Measurements from ENCODE around the gene TFCP2L1. TPM values are rescaled to one million over a fixed set of nuclear protein-coding genes. Genes with fewer than 3 reads are reported as not detected.
"Not testable (repeated sequence)": the region's sequence is repeated elsewhere in the genome, so short reads cannot be mapped to it uniquely, and the experiment has no call there.

Gene TFCP2L1
- polyA plus RNA-seq, 1 experiment, result 0.01 TPM

- Histone ChIP-seq H3K36me3 (ENCODE audit: control insufficient read depth, insufficient read depth, low read length) (no peaks in the 10 kb centered on the region), H3K27me3 (ENCODE audit: control insufficient read depth, insufficient read depth, low read length) (peaks cover 2% of the 10 kb centered on the region; the same call in 1 of the 2 replicates), H3K4me3 (ENCODE audit: low read depth, low read length) (no peak overlapping the region)
- CTCF ChIA-PET, result no interaction called here
- POLR2A ChIA-PET, result interaction anchor here (0.6 kb wide), 1 partner anchor 16 kb away, joined by 3 read pairs; no protein-coding TSS in a partner anchor
- no peak for TF ChIP-seq CTCF (IDR thresholded peaks at IDR 0.05; ENCODE audit: insufficient read depth, low read depth, low read length)
- no peak for DNase-seq (ENCODE audit: low read depth)
Observed at GRCh38 chr2:121303531-121304263, 18.7 kb upstream of the TFCP2L1 start.

GRCh38 chr2:121301190-121301589, 16.2 kb upstream of the TFCP2L1 start:
- POLR2A ChIA-PET; DNase-seq (ENCODE audit: low read depth); H3K36me3 ChIP-seq (ENCODE audit: control insufficient read depth, insufficient read depth, low read length); H3K27me3 ChIP-seq (ENCODE audit: control insufficient read depth, insufficient read depth, low read length); H3K4me3 ChIP-seq (ENCODE audit: low read depth, low read length): not testable (repeated sequence)
- CTCF ChIA-PET, result interaction anchor here (0.6 to 1.0 kb wide), 3 partner anchors 12 to 34 kb away, joined by 3 to 4 read pairs (median 4); no protein-coding TSS in a partner anchor

- DNase-seq (ENCODE audit: low read depth), result no peak
- ChIA-PET POLR2A (no interaction called here), CTCF (interaction anchor here (0.7 to 1.5 kb wide), 3 partner anchors 8 to 27 kb away, joined by 4 read pairs; no protein-coding TSS in a partner anchor)
- no peak overlapping the region for H3K4me3 ChIP-seq (ENCODE audit: low read depth, low read length)
- no peaks in the 10 kb centered on the region for H3K36me3 ChIP-seq (ENCODE audit: control insufficient read depth, insufficient read depth, low read length)
- TF ChIP-seq CTCF (IDR thresholded peaks at IDR 0.05; ENCODE audit: insufficient read depth, low read depth, low read length), result no peak
- peaks cover 1% of the 10 kb centered on the region for H3K27me3 ChIP-seq (ENCODE audit: control insufficient read depth, insufficient read depth, low read length)
Observed at GRCh38 chr2:121298476-121298875, 13.5 kb upstream of the TFCP2L1 start.

- CTCF ChIA-PET, result interaction anchor here (0.7 to 1.5 kb wide), 6 partner anchors 8 to 38 kb away, joined by 3 to 4 read pairs (median 4); no protein-coding TSS in a partner anchor
- POLR2A ChIA-PET; DNase-seq (ENCODE audit: low read depth); H3K27me3 ChIP-seq (ENCODE audit: control insufficient read depth, insufficient read depth, low read length); H3K4me3 ChIP-seq (ENCODE audit: low read depth, low read length); H3K36me3 ChIP-seq (ENCODE audit: control insufficient read depth, insufficient read depth, low read length): not testable (repeated sequence)
Observed at GRCh38 chr2:121297866-121298265, 12.9 kb upstream of the TFCP2L1 start.

- ChIA-PET POLR2A (no interaction called here), CTCF (interaction anchor here (1.0 to 1.5 kb wide), 8 partner anchors 9 to 39 kb away, joined by 3 to 4 read pairs (median 3); no protein-coding TSS in a partner anchor)
- no peak for DNase-seq (ENCODE audit: low read depth)
- peak; percentile 76 for TF ChIP-seq CTCF (IDR thresholded peaks at IDR 0.05; ENCODE audit: insufficient read depth, low read depth, low read length)
- Histone ChIP-seq H3K4me3 (ENCODE audit: low read depth, low read length) (no peak overlapping the region), H3K36me3 (ENCODE audit: control insufficient read depth, insufficient read depth, low read length) (no peaks in the 10 kb centered on the region), H3K27me3 (ENCODE audit: control insufficient read depth, insufficient read depth, low read length) (peaks cover 1% of the 10 kb centered on the region)
Observed at GRCh38 chr2:121297217-121297830, 12.3 kb upstream of the TFCP2L1 start.

- H3K4me3 ChIP-seq (ENCODE audit: low read depth, low read length), result no peak overlapping the region
- H3K36me3 ChIP-seq (ENCODE audit: control insufficient read depth, insufficient read depth, low read length), result no peaks in the 10 kb centered on the region
- peaks cover 1% of the 10 kb centered on the region for H3K27me3 ChIP-seq (ENCODE audit: control insufficient read depth, insufficient read depth, low read length)
- no peak for TF ChIP-seq CTCF (IDR thresholded peaks at IDR 0.05; ENCODE audit: insufficient read depth, low read depth, low read length)
- POLR2A ChIA-PET, result no interaction called here
- no peak for DNase-seq (ENCODE audit: low read depth)
- CTCF ChIA-PET, result interaction anchor here (1.2 to 1.4 kb wide), 4 partner anchors 15 to 53 kb away, joined by 3 to 4 read pairs (median 3); no protein-coding TSS in a partner anchor
Observed at GRCh38 chr2:121295911-121296650, 11.1 kb upstream of the TFCP2L1 start.

Data from BJ (cell line).